Right lobe of liver (tissue), 6 donors: ENCODE measurements around the gene TEX10. TPM values are rescaled to one million over a fixed set of nuclear protein-coding genes. Genes with fewer than 3 reads are reported as not detected.

ENCODE experiments used
- ATAC-seq, 4 donors: fragments of 200-7000 bp; cut with Tn5 transposase; one replicate each; pipeline ENCODE4 v1.9.1; 2020; ENCODE audit warnings: mild to moderate bottlenecking in 4 of 4, moderate library complexity in 4 of 4
- DNase-seq, 3 donors: peaks; one replicate each; pipeline ENCODE4 v3.0.0-alpha.2; 2020
- H3K27ac ChIP-seq, 3 donors: fragments of 200-600 bp; one replicate each; pipeline ENCODE4 v1.8.0; 2022
- H3K27me3 ChIP-seq, 2 donors: fragments of 200-600 bp; one replicate each; pipeline ENCODE4 v1.8.0; 2022
- H3K36me3 ChIP-seq, 4 donors: fragments of 200-600 bp; sonication (generic) in 1 of 4; one replicate each; pipeline versions ENCODE4 v1.5.1 to v1.8.0; 2017 to 2022; ENCODE audit warnings: control low read depth in 1 of 4
- H3K4me1 ChIP-seq, 4 donors: fragments of 200-600 bp; sonication (generic) in 1 of 4; one replicate each; pipeline versions ENCODE4 v1.5.1 to v1.8.0; 2017 to 2022; ENCODE audit warnings: control low read depth in 1 of 4
- H3K4me3 ChIP-seq, 3 donors: fragments of 200-600 bp; one replicate each; pipeline ENCODE4 v1.8.0; 2022
- H3K9me3 ChIP-seq, 4 donors: fragments of 200-600 bp; sonication (generic) in 1 of 4; one replicate each; pipeline versions ENCODE4 v1.5.1 to v1.8.0; 2017 to 2022; ENCODE audit warnings: control low read depth in 1 of 4
- POLR2A ChIP-seq: fragments of 450-650 bp; IDR thresholded peaks from one replicate; pipeline ENCODE4 v1.6.1; 2017; ENCODE audit warnings: antibody characterized with exemption, mild to moderate bottlenecking
- WGBS: methylation state at CpG from one replicate; pipeline ENCODE4 v1.1.6; 2018; ENCODE audit warnings: low coverage, low lambda C conversion rate; ENCODE audit not compliant: insufficient coverage; ENCODE audit errors: missing lambda C conversion rate; 5-methylcytosine and 5-hydroxymethylcytosine counted together
- intact Hi-C, 2 donors: fragments of 100-400 bp; cut with DNase I; formaldehyde crosslinking; loops; one replicate each; pipeline versions ENCODE4 v1.11.2 to v1.14.1; 2022
- total RNA-seq, 6 experiments: library from RNA; depleted of rRNA in 2 of 6; stranded (reverse); fragments of >200 nt in 2 of 6; fragmentation: NEBNext Ultra II Directional in 3 of 6; extraction: Animal tissue kit (Norgen Biotek cat#: 25700) in 3 of 6; gene quantifications; one replicate each; pipeline versions ENCODE4 v1.1.0 to v1.2.4, GENCODE V29; 2016 to 2023
- TF ChIP-seq, protein P1 (sequence below), 4 donors: fragments of 200-600 bp in 3 of 4; fragments of 450-650 bp in 1 of 4; IDR thresholded peaks; one replicate each; pipeline versions ENCODE4 v1.5.1 to v1.8.0; 2016 to 2022; ENCODE audit warnings: antibody characterized with exemption in 4 of 4, mild to moderate bottlenecking in 2 of 4
- donor health status: DM: no; HTN: yes; CAD: no.
- donor health status: DM: no; HTN: no; CAD: no.
- donor health status: DM: no; HTN: no; CAD: no.
- donor health status: DM: no; HTN: yes; CAD: no.
- donor health status: DM: no; HTN: yes; CAD: no.

Gene TEX10
- total RNA-seq, 6 experiments from 2014 or later = 2.5 to 6.4 (median 5.0) TPM

- peaks cover 0 to 12% (median 0%) of the 10 kb centered on the region in 4 donors for H3K36me3 ChIP-seq
- H3K27ac ChIP-seq = no peak overlapping the region
- H3K4me1 ChIP-seq = no peaks in the 10 kb centered on the region
- WGBS = 93% methylated on average over 2 of the region's 2 CpGs
- no peak overlapping the region for H3K4me3 ChIP-seq
- H3K27me3 ChIP-seq = no peaks in the 10 kb centered on the region
- DNase-seq (no peak), ATAC-seq (no peak)
- no peaks in the 10 kb centered on the region for H3K9me3 ChIP-seq
- TF ChIP-seq, protein P1, sequence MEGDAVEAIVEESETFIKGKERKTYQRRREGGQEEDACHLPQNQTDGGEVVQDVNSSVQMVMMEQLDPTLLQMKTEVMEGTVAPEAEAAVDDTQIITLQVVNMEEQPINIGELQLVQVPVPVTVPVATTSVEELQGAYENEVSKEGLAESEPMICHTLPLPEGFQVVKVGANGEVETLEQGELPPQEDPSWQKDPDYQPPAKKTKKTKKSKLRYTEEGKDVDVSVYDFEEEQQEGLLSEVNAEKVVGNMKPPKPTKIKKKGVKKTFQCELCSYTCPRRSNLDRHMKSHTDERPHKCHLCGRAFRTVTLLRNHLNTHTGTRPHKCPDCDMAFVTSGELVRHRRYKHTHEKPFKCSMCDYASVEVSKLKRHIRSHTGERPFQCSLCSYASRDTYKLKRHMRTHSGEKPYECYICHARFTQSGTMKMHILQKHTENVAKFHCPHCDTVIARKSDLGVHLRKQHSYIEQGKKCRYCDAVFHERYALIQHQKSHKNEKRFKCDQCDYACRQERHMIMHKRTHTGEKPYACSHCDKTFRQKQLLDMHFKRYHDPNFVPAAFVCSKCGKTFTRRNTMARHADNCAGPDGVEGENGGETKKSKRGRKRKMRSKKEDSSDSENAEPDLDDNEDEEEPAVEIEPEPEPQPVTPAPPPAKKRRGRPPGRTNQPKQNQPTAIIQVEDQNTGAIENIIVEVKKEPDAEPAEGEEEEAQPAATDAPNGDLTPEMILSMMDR (IDR thresholded peaks at IDR 0.05) = no peak
- no peak for TF ChIP-seq POLR2A
- intact Hi-C loops = no loop called here
These were observed 71.7 kb downstream of the TEX10 start for GRCh38 chr9:100281066-100281465.

DNA sequence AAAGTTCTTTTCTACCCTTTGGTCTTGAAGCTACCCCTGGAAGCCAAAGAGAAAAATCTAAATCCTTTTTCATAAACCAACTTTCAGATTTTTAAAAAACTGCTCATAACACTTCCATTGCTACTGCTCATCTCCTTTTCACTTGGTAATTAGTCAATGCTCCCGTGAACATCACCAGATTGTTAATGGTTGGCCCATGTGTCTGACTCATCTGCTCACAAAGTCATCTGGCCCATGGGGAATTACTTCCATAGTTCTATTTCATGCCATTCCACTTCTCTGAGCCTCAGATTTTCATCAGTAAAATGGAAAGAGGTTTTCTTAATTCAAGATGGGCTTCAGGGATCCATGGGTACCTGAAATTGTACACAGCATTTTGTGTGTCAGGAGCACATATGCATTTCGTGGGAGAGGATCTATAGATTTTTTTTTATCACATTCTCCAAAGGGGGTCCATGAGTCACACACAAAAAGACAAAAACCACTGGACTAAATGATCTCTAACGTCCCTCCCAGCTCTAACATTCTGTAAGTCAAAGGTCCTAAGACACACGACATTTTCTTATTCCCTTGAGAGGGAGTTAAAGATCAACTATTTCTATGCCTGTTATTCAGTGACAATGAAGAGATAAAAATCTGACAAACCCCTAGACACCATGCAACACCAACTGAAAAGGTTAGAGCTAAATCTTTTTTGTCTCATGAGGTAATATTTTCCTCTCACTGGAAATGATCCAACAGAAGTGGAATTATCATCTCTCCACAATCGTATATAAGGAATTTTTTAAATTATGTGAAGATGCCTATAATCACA is 75.4 kb downstream of the TEX10 start:
- Histone ChIP-seq H3K4me3 (no peak overlapping the region), H3K36me3 (peaks cover 0 to 4% (median 0%) of the 10 kb centered on the region in 4 donors), H3K4me1 (no peaks in the 10 kb centered on the region), H3K9me3 (no peaks in the 10 kb centered on the region), H3K27me3 (no peaks in the 10 kb centered on the region), H3K27ac (no peak overlapping the region)
- WGBS = 88% methylated on average over 5 of the region's 5 CpGs
- TF ChIP-seq, protein P1 (IDR thresholded peaks at IDR 0.05) = no peak
- TF ChIP-seq POLR2A = no peak
- ATAC-seq (no peak), DNase-seq (no peak)
- intact Hi-C loops = no loop called here

DNA sequence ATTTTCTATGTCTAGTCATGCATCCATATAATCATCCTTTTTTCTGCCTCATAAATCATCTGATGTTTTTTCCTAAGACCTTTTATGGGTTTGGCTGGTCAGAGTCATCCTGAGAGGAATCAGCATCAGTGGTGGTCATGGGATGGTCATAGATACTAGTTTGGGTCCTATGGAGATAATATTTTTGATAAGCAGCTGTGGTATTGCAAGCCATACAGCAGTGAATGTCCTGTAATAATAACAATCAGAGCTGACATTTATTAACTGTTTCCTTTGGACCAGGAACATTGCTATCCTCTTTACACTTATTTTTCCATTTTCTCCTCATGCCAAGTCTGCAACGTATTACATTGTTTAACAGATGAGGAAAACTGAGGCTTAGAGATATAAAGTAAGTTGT is 83.1 kb downstream of the TEX10 start:
- no peaks in the 10 kb centered on the region for H3K4me1 ChIP-seq
- ATAC-seq (no peak), DNase-seq (no peak)
- H3K27me3 ChIP-seq = no peaks in the 10 kb centered on the region
- TF ChIP-seq POLR2A = no peak
- TF ChIP-seq, protein P1 (IDR thresholded peaks at IDR 0.05) = no peak
- H3K36me3 ChIP-seq = peaks cover 0 to 17% (median 0%) of the 10 kb centered on the region in 4 donors
- WGBS = 77% methylated on average over 1 of the region's 1 CpG
- H3K27ac ChIP-seq = no peak overlapping the region
- intact Hi-C loops = no loop called here
- H3K4me3 ChIP-seq = no peak overlapping the region
- no peaks in the 10 kb centered on the region for H3K9me3 ChIP-seq

DNA sequence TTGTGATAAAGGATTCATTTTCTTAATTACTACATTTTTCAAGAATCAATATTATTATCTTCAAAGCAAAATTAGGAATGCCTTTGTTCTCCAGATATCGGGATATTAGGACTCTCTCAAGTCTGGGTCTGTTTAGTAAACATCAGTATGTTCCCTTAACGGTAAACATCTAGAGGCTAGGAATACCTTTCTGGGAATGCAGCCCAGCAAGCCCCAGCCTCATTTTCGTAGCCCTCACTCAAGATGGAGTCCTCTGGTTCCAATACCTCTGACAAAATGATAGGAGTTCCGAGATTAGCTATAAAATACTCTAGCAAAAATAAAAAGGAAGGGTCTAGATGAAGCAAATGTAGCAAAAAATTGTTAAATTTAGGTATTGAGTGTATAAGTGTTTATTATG is 84.5 kb downstream of the TEX10 start:
- peaks cover 0 to 18% (median 0%) of the 10 kb centered on the region in 4 donors for H3K36me3 ChIP-seq
- intact Hi-C loops = no loop called here
- TF ChIP-seq, protein P1 (IDR thresholded peaks at IDR 0.05) = no peak
- no peak for TF ChIP-seq POLR2A
- no peaks in the 10 kb centered on the region for H3K9me3 ChIP-seq
- no peak overlapping the region for H3K27ac ChIP-seq
- no peaks in the 10 kb centered on the region for H3K4me1 ChIP-seq
- H3K4me3 ChIP-seq = no peak overlapping the region
- no peaks in the 10 kb centered on the region for H3K27me3 ChIP-seq
- no peak for DNase-seq
- WGBS = 86% methylated on average over 4 of the region's 4 CpGs
- ATAC-seq = no peak
